ENCODE data around the gene KIRREL3. TPM values are rescaled to one million over a fixed set of nuclear protein-coding genes. Genes with fewer than 3 reads are reported as not detected.

KIRREL3 gene
- 0.06 and 0.08 TPM in 2 replicates for total RNA-seq (2014; rRNA removed; shearing (Covaris generic))

DNA sequence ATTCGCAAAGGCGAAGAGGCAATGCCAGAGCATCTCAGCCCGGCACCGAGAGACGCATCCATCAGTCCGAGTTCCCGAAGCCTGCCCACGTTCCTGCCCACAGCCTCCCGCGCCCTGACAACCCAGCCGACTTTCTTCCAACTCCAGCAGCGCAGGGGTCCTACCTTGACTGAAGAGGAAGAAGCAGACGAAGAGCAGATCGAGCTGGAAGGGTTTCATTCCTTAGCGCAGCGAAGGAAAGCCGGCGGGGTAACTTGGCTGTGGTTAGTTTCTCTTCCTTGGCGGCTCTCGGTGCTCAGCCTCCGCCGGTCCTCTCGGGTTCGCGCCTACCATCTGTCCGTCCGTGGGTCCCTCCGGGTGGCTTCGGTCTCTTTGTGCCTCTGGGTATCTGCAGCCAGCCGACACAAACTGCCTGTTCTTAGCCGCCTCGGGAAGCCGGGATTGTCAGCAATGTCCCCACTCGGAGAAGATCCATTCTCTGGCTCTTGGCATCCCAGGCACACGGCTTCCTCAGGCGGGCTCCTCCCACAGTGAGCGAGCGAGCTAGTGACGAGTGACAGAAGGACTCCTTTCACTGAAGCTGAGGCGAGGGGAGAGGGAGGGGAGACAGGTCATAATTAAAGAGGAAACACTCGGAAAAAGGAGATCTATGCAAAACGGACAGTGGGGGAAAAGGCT lies at the start of gene KIRREL3:
Gene KIRREL3 (minus strand): TSS at position 480 of the 678 bp plus-strand sequence.
- no peaks in the 10 kb centered on the region for H3K27me3 ChIP-seq
- no peaks in the 10 kb centered on the region for H3K4me1 ChIP-seq
- no peak for DNase-seq
- no peaks in the 10 kb centered on the region for H3K9me3 ChIP-seq (replicated peaks)
- no peaks in the 10 kb centered on the region for H3K36me3 ChIP-seq
- H3K4me3 ChIP-seq, result no peak within 1 kb of the TSS
- H3K27ac ChIP-seq, result no peak within 1 kb of the TSS

DNA sequence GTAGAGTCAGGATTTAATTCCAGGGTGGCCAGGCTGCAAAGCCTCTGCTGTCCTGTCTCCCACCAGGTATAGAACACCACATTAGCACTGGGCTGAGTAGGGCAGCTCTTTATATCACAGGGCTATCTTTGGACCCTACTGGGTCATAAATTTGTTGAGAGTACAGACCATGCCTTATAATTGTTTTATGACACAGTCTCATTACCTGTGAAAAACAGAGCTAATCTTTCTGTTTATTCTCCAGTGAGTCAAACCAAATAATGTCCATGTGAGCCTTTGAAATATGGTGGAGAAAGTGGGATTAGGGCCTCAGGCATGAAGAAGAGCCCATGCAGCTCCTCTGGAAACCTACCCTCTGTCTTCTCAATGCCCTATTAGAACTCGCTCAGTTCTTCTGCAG lies 49.6 kb upstream of the KIRREL3 start:
- H3K4me3 ChIP-seq, result no peak overlapping the region
- no peaks in the 10 kb centered on the region for H3K9me3 ChIP-seq (replicated peaks)
- no peak for DNase-seq
- H3K27ac ChIP-seq, result no peak overlapping the region
- H3K4me1 ChIP-seq, result no peaks in the 10 kb centered on the region
- H3K27me3 ChIP-seq, result no peaks in the 10 kb centered on the region
- H3K36me3 ChIP-seq, result no peaks in the 10 kb centered on the region

DNA sequence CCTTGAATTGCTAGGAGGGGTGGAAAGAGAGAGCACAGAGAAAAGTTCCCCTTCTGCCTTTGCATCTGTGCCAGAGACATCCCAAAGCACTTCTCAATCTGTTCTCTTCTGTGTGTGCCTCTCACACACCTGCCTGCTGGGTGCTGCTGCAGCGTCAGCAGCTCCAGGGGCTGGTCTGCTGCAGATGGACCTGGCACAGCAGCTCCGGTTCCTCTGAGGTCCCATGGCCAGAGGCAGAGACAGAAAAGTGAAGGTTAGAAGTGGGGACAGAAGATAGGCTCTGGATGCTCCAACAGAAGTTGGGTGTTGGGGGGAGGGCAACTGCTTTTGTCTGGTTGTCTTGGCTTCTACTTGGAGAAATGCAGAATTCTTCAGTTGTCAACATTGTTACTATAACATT lies 48.9 kb upstream of the KIRREL3 start:
- no peaks in the 10 kb centered on the region for H3K27me3 ChIP-seq
- DNase-seq, result no peak
- no peaks in the 10 kb centered on the region for H3K36me3 ChIP-seq

DNA sequence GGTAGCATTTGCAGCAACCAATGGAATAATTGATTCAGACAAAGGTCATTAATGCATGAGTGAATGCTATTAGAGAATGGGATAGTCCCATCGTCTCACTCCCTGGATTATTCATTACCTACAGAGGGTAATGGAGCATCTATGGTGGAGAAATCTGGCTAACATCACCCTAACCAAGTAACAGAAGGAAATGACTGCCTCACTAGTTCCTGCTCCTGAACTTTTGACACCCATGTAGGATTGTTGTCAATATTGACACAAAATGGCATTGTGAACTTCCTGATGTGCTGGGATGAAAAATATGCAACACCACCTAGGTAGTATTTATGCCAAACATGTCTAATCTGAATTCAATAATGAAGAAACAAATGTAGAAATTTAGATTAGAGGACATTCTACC lies 44.0 kb upstream of the KIRREL3 start:
- no peaks in the 10 kb centered on the region for H3K27me3 ChIP-seq
- no peak overlapping the region for H3K27ac ChIP-seq
- DNase-seq, result no peak
- H3K9me3 ChIP-seq (replicated peaks), result no peaks in the 10 kb centered on the region
- H3K4me1 ChIP-seq, result no peaks in the 10 kb centered on the region
- no peak overlapping the region for H3K4me3 ChIP-seq
- H3K36me3 ChIP-seq, result no peaks in the 10 kb centered on the region

More for the DNA sequence above, 48.9 kb upstream of the KIRREL3 start:
- Histone ChIP-seq H3K27ac (no peak overlapping the region), H3K4me3 (no peak overlapping the region), H3K4me1 (no peaks in the 10 kb centered on the region), H3K9me3 (replicated peaks) (no peaks in the 10 kb centered on the region)

DNA sequence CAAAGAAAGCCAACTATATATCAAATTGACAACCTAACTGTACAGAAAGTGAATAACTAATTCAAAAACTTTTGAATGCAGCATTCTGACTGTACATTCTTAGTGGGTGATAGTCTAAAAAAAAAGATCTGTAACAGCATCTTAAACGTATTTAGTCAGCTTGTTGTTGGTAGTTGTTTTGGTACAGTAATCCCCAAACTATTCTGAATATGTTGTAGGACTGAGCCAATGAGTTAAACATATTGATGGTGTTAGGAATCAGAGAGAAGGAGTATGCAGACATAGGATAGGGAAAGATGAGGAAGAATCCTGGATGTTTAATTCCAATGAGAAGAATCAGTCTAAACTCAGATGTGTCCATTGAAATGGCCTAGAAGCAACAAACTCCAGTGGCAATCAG lies 41.9 kb upstream of the KIRREL3 start:
- H3K9me3 ChIP-seq (replicated peaks), result no peaks in the 10 kb centered on the region
- no peaks in the 10 kb centered on the region for H3K4me1 ChIP-seq
- no peaks in the 10 kb centered on the region for H3K27me3 ChIP-seq
- H3K36me3 ChIP-seq, result no peaks in the 10 kb centered on the region
- DNase-seq, result no peak
- no peak overlapping the region for H3K4me3 ChIP-seq
- no peak overlapping the region for H3K27ac ChIP-seq

DNA sequence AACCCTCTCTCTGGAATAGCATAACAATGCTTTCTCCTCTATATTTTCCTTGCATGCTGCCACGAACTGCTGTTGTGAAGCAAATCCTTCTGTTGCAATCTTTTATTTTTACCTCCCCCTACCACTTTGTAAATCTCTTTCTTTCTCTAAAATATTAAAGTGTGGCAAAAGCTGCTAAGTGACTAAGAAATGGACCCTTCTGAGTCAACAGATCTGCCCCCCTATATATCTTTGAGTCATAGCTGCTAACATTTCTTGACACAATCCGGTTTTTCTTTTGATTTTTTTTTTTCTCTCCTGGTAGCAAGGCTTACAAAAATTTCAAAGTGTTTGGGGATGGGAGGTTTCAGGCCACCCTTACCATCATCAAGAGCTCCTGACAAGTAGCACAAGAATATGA lies 39.0 kb upstream of the KIRREL3 start:
- no peak for DNase-seq
- Histone ChIP-seq H3K9me3 (replicated peaks) (no peaks in the 10 kb centered on the region), H3K4me1 (no peaks in the 10 kb centered on the region), H3K36me3 (no peaks in the 10 kb centered on the region), H3K27me3 (no peaks in the 10 kb centered on the region), H3K4me3 (no peak overlapping the region), H3K27ac (no peak overlapping the region)

DNA sequence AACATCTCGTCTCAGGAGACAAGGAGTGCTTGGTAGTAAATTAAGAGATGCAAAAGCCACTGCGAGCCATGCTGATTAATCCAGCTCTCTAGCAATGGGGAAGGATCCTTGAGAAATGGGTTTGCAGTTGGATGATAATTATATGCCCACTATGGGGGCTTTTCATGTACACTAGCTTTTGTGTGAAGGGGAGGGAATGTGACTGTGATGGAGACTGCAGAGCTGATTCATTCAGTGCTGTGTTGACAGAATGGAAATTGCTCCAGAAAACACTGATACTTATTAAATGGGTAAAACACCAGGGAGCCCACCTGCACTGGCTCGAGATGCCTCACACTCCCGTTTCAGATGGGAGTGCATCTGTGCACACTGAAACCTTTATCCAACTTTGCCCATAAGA lies 37.0 kb upstream of the KIRREL3 start:
- no peaks in the 10 kb centered on the region for H3K36me3 ChIP-seq
- H3K27ac ChIP-seq, result no peak overlapping the region
- H3K4me1 ChIP-seq, result no peaks in the 10 kb centered on the region
- H3K27me3 ChIP-seq, result no peaks in the 10 kb centered on the region
- H3K4me3 ChIP-seq, result no peak overlapping the region
- DNase-seq, result no peak
- H3K9me3 ChIP-seq (replicated peaks), result no peaks in the 10 kb centered on the region

DNA sequence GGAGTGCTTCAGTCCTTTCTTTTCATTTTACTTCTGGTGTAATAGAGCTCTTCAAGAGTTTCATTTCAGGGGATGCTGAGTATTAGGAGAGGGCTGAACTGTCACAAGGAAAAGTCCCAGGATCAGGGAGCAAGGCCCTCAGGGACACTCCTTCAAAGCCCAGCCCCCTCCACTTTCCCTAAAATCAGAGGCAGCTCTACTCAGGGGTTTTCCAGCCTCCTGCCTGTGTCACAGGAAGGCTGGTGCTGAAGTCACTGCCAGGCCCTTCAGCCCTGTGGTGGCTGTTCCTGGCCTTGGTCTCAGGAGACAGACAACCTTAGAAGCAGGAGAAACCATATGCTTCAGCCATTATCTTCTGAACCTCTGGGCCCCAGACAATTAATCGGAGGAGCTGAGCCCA lies 36.4 kb upstream of the KIRREL3 start:
- Histone ChIP-seq H3K4me3 (no peak overlapping the region), H3K27ac (no peak overlapping the region), H3K4me1 (no peaks in the 10 kb centered on the region), H3K27me3 (no peaks in the 10 kb centered on the region), H3K36me3 (no peaks in the 10 kb centered on the region), H3K9me3 (replicated peaks) (no peaks in the 10 kb centered on the region)
- no peak for DNase-seq

DNA sequence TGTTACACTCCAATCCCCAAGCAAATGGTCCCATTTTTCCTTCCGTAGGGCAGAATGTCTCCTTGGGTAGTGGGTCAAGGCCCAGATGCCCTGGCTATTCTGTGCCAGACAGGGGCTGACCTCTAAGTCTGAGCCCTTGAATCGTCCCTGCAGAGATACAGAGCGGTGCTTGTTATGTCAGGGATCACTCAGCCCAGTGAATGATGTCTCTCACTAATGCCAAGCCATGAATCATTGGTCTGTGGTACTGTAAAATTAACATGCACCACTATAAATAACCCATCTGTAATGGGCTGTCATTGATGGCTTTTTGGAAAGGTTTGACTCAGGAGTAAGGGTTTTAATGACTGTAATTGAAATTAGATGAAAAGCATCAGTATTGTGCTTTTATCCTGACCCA lies 35.3 kb upstream of the KIRREL3 start:
- Histone ChIP-seq H3K27ac (no peak overlapping the region), H3K27me3 (no peaks in the 10 kb centered on the region), H3K9me3 (replicated peaks) (no peaks in the 10 kb centered on the region), H3K4me3 (no peak overlapping the region), H3K36me3 (no peaks in the 10 kb centered on the region), H3K4me1 (no peaks in the 10 kb centered on the region)
- DNase-seq, result no peak

DNA sequence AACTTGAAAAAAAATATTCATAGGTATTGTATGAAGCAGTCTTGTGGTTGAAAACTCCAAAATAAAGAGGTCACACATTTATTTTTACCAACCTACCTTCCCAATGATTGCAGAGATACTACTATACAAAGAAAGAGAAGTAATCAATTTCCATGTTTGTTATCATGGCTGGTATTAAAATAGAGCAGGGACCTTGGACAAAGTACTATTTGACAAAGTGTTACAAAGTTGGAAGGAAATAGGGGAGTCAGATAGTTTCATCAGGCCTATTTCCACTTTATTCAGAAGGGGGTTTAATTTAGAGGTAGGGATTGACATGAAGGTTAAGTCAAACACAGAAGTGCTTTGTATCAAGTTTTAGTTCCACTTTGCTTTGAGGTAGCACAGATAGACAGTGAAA lies 34.4 kb upstream of the KIRREL3 start:
- DNase-seq, result no peak
- Histone ChIP-seq H3K27me3 (no peaks in the 10 kb centered on the region), H3K9me3 (replicated peaks) (no peaks in the 10 kb centered on the region), H3K36me3 (no peaks in the 10 kb centered on the region), H3K4me1 (no peaks in the 10 kb centered on the region), H3K27ac (no peak overlapping the region), H3K4me3 (no peak overlapping the region)

DNA sequence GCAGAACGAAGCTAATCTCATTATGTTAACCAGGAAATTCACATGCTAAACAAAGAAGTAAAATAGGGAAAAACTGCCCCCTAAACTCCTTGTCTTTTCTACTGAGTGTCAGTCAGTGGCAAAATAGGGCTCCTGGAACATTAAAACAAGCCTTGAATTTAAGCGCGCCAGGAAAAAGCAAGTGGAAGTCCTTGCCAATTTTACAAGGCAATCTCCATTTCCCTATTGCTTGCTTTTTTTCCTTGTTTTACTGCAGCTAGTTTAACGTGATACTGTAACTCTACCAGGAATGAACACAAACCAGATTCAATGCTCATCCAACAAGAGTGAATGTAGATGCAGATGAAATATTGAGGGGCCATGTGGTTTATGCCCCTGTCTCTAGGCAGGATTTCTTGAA lies 28.1 kb upstream of the KIRREL3 start:
- no peak for DNase-seq
- no peak overlapping the region for H3K4me3 ChIP-seq
- no peaks in the 10 kb centered on the region for H3K9me3 ChIP-seq (replicated peaks)
- no peaks in the 10 kb centered on the region for H3K36me3 ChIP-seq
- H3K4me1 ChIP-seq, result no peaks in the 10 kb centered on the region
- H3K27me3 ChIP-seq, result no peaks in the 10 kb centered on the region
- H3K27ac ChIP-seq, result no peak overlapping the region

DNA sequence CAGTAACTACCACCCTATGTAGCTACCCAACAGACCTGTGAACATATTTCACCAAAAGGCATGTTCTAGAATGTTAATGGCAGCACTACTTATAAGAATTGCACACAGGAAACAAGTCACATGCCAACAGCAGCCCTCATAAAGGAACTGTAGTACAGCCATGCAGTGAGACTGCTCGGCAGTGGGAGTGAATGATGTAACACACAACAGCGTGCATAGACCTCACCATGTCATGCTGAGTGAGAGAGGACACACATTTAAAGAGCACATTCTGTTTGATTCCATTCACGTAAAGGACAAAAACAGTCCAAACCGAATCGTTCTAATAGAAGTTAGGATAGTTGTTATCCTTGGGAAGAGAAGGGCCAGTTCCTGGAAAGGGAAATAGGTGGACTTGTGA lies 27.2 kb upstream of the KIRREL3 start:
- no peaks in the 10 kb centered on the region for H3K9me3 ChIP-seq (replicated peaks)

DNA sequence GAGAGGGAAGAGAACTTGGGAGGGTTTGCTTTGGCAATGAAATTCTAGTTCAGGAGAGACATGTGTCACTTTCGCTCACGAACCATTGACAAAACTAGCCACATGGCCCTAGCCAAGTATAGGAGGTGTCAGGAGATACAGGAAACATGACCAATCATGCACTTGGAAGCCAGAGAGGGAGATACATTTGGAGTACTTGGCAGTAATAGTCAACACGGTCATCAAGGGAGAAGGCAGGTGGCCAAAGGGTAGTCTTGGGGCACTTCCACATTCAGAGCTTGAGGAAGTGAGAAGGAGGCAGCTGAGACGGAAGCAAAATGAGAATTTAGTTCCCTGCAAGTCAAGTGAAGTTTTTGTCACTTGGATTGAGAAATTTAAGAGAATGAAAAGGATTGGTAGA lies 26.4 kb upstream of the KIRREL3 start:
- Histone ChIP-seq H3K9me3 (replicated peaks) (no peaks in the 10 kb centered on the region), H3K4me1 (no peaks in the 10 kb centered on the region), H3K36me3 (no peaks in the 10 kb centered on the region), H3K27me3 (no peaks in the 10 kb centered on the region), H3K27ac (no peak overlapping the region), H3K4me3 (no peak overlapping the region)
- no peak for DNase-seq

More for the DNA sequence above, 27.2 kb upstream of the KIRREL3 start:
- H3K4me1 ChIP-seq, result no peaks in the 10 kb centered on the region
- no peak for DNase-seq
- no peak overlapping the region for H3K4me3 ChIP-seq
- H3K36me3 ChIP-seq, result no peaks in the 10 kb centered on the region
- no peak overlapping the region for H3K27ac ChIP-seq
- H3K27me3 ChIP-seq, result no peaks in the 10 kb centered on the region

DNA sequence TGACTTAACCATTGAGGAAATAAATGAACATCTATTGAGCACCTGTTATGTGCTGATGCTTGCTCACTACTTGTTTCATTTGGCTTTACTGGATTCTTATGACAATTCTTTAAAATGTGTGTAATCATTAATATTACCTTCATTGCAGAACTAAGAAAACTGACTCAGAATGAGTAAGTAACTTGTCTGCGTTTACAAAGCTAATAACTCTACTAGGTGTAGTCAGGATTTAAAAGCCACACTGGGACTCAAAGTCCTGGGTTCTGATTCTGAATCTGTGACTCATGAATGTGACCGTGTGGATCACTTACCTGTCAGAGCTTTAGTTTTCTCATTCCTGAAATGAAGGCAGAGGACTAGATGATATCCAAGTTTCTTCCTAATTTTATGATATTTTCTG lies 23.4 kb upstream of the KIRREL3 start:
- Histone ChIP-seq H3K27me3 (no peaks in the 10 kb centered on the region), H3K4me3 (no peak overlapping the region), H3K4me1 (no peaks in the 10 kb centered on the region), H3K27ac (no peak overlapping the region), H3K9me3 (replicated peaks) (no peaks in the 10 kb centered on the region), H3K36me3 (no peaks in the 10 kb centered on the region)
- DNase-seq, result no peak

DNA sequence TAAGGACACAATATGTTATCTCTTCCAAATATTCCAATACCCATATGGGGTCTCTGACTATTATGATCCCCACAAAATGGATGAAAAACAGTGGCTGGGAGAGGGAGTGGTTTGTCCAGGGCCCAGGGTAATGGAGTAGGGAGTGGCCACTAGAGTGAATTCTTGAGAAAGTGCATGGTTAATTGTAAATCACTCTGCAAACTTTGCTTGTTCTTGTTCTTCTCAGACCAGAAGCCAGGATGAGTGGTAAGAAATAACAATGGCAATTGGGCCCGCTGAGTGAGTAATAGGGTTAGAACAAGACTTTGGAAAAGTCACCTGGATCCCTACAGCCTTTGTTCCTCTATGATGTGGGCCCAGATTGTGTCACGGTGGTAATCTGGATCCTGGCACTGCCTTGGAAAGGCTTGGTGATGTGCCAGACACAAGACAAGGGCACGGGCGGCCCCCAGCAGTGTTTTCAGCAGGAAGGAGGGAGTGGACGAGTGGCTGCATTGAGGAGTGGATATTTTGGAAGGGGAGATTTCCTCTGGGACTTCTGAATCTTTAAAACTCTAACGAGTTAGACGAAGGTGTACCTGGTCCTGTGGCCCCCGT lies 18.2 kb upstream of the KIRREL3 start:
- no peak for DNase-seq
- H3K4me1 ChIP-seq, result no peaks in the 10 kb centered on the region
- no peak overlapping the region for H3K27ac ChIP-seq
- no peaks in the 10 kb centered on the region for H3K27me3 ChIP-seq
- no peaks in the 10 kb centered on the region for H3K9me3 ChIP-seq (replicated peaks)
- H3K36me3 ChIP-seq, result no peaks in the 10 kb centered on the region
- no peak overlapping the region for H3K4me3 ChIP-seq

DNA sequence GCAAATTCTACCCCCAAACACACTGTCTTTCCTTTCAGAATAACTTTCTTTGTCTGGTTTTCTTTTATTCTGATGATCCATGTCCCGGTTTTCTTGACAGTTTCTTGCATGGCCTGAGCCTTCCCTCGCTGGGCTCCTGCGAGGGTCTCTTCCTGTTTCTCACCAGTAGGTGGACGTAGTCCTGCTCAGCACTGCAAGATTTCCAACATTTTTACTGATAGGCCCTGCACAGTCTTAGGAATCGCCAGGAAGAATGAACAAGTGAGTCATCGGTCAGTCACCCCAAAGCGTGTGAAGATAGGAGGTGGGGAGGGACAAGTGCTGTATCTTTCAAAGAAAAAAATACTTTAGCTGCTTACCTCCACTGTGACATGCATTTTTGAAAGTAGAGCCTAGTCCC lies 16.9 kb upstream of the KIRREL3 start:
- peak in 1 of 2 experiments; percentile 6 for DNase-seq
- Histone ChIP-seq H3K4me1 (no peaks in the 10 kb centered on the region), H3K9me3 (replicated peaks) (no peaks in the 10 kb centered on the region), H3K27ac (no peak overlapping the region), H3K4me3 (no peak overlapping the region), H3K36me3 (no peaks in the 10 kb centered on the region), H3K27me3 (no peaks in the 10 kb centered on the region)
